Colonic mucosa (tissue), 4 donors: Measurements from ENCODE around the gene PTEN. TPM values are rescaled to one million over a fixed set of nuclear protein-coding genes. Genes with fewer than 3 reads are reported as not detected.

ENCODE experiments used
- DNase-seq: peaks from one replicate; pipeline ENCODE4 v3.0.0-alpha.2; 2020
- H3K27ac ChIP-seq: fragments of 200-600 bp; one replicate; pipeline ENCODE4 v1.8.0; 2021
- H3K27me3 ChIP-seq: fragments of 200-600 bp; one replicate; pipeline ENCODE4 v1.8.0; 2021
- H3K36me3 ChIP-seq: fragments of 200-600 bp; one replicate; pipeline ENCODE4 v1.8.0; 2021
- H3K4me1 ChIP-seq: fragments of 200-600 bp; one replicate; pipeline ENCODE4 v1.8.0; 2021; ENCODE audit warnings: mild to moderate bottlenecking
- H3K4me3 ChIP-seq: fragments of 200-600 bp; one replicate; pipeline ENCODE4 v1.8.0; 2021
- H3K9ac ChIP-seq, 2 donors: one replicate each; pipeline ENCODE4 v1.7.0; 2013; ENCODE audit warnings: control low read depth in 2 of 2, low read depth in 2 of 2, low read length in 2 of 2
- H3K9me3 ChIP-seq: fragments of 200-600 bp; one replicate; pipeline ENCODE4 v1.8.0; 2021
- CTCF ChIP-seq: fragments of 200-600 bp; IDR thresholded peaks from one replicate; pipeline ENCODE4 v1.8.0; 2022; ENCODE audit warnings: antibody characterized with exemption, mild to moderate bottlenecking
- intact Hi-C: fragments of 100-400 bp; cut with DNase I; formaldehyde crosslinking; loops from one replicate; pipeline ENCODE4 v1.14.1; 2022
- total RNA-seq, 2 donors: library from RNA; stranded (reverse); fragmentation: NEBNext Ultra II Directional in 1 of 2; extraction: Animal tissue kit (Norgen Biotek cat#: 25700) in 1 of 2; gene quantifications; one replicate each; pipeline ENCODE4 v1.2.1, GENCODE V29; 2021
- donor health status: healthy.
- donor health status: DM: no; HTN: no; CAD: no.
- donor health status: DM: no; HTN: no; CAD: no.

Gene PTEN
- total RNA-seq, 2 donors from 2014 or later: 79.2 to 111 TPM

GRCh38 chr10:87960230-87960629, 96.8 kb downstream of the PTEN start:
- Histone ChIP-seq H3K27ac (no peak overlapping the region), H3K36me3 (peaks cover 10% of the 10 kb centered on the region)
- intact Hi-C loops: no loop called here

GRCh38 chr10:87961314-87961713, 97.9 kb downstream of the PTEN start:
- Histone ChIP-seq H3K36me3 (peaks cover 10% of the 10 kb centered on the region), H3K9me3 (no peaks in the 10 kb centered on the region), H3K4me3 (no peak overlapping the region), H3K9ac (no peak overlapping the region), H3K27ac (no peak overlapping the region), H3K4me1 (no peaks in the 10 kb centered on the region), H3K27me3 (no peaks in the 10 kb centered on the region)
- intact Hi-C loops: no loop called here
- no peak for DNase-seq
- no peak for TF ChIP-seq CTCF

More at GRCh38 chr10:87960230-87960629, 96.8 kb downstream of the PTEN start:
- Histone ChIP-seq H3K4me1 (no peaks in the 10 kb centered on the region), H3K9me3 (no peaks in the 10 kb centered on the region), H3K4me3 (no peak overlapping the region), H3K9ac (no peak overlapping the region), H3K27me3 (no peaks in the 10 kb centered on the region)
- no peak for DNase-seq
- no peak for TF ChIP-seq CTCF

- H3K36me3 ChIP-seq: no peaks in the 10 kb centered on the region
- H3K9ac ChIP-seq: no peak overlapping the region
- TF ChIP-seq CTCF: no peak
- no peak for DNase-seq
- no peaks in the 10 kb centered on the region for H3K27me3 ChIP-seq
- H3K27ac ChIP-seq: no peak overlapping the region
- intact Hi-C loops: no loop called here
- no peak overlapping the region for H3K4me3 ChIP-seq
- no peaks in the 10 kb centered on the region for H3K9me3 ChIP-seq
- H3K4me1 ChIP-seq: no peaks in the 10 kb centered on the region
Observed at GRCh38 chr10:87966459-87966858, 103.0 kb downstream of the PTEN start.

GRCh38 chr10:87973635-87974034, 110.2 kb downstream of the PTEN start:
- Histone ChIP-seq H3K36me3 (no peaks in the 10 kb centered on the region), H3K9me3 (no peaks in the 10 kb centered on the region), H3K27ac (no peak overlapping the region), H3K27me3 (no peaks in the 10 kb centered on the region), H3K4me3 (no peak overlapping the region), H3K9ac (no peak overlapping the region), H3K4me1 (no peaks in the 10 kb centered on the region)
- TF ChIP-seq CTCF: no peak
- DNase-seq: no peak
- intact Hi-C loops: no loop called here

- no peak overlapping the region for H3K9ac ChIP-seq
- no peaks in the 10 kb centered on the region for H3K27me3 ChIP-seq
- H3K4me1 ChIP-seq: no peaks in the 10 kb centered on the region
- H3K27ac ChIP-seq: no peak overlapping the region
- TF ChIP-seq CTCF: no peak
- no peaks in the 10 kb centered on the region for H3K9me3 ChIP-seq
- no peak overlapping the region for H3K4me3 ChIP-seq
- H3K36me3 ChIP-seq: no peaks in the 10 kb centered on the region
- intact Hi-C loops: no loop called here
- no peak for DNase-seq
Observed at GRCh38 chr10:87974130-87974529, 110.7 kb downstream of the PTEN start.

GRCh38 chr10:87974769-87975168, 111.3 kb downstream of the PTEN start:
- Histone ChIP-seq H3K27me3 (no peaks in the 10 kb centered on the region), H3K9me3 (no peaks in the 10 kb centered on the region), H3K9ac (no peak overlapping the region), H3K36me3 (no peaks in the 10 kb centered on the region), H3K4me1 (no peaks in the 10 kb centered on the region), H3K27ac (no peak overlapping the region), H3K4me3 (no peak overlapping the region)
- no peak for TF ChIP-seq CTCF
- intact Hi-C loops: no loop called here
- no peak for DNase-seq
